ENCODE data around the gene RBM12.

DNA sequence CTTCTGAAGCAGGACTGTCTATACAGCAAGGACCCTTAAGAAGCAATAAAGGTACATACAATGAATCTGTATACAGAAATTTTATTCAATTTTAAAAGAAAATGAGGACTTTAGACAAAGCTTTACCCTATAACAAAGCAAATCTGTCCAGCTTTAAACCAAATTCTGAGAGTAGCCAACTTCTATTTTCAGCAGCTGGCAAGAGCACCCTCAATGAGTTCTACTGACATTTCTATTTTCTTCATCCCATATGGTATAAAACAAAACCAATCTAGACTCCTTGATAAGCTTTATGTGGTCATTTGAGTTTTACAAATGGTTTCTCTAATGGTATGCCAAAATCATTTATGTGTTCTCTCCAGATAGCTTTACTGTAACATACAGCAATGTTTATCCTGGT, 12.7 kb downstream of the RBM12 start:
- TF ChIP-seq, protein P1, sequence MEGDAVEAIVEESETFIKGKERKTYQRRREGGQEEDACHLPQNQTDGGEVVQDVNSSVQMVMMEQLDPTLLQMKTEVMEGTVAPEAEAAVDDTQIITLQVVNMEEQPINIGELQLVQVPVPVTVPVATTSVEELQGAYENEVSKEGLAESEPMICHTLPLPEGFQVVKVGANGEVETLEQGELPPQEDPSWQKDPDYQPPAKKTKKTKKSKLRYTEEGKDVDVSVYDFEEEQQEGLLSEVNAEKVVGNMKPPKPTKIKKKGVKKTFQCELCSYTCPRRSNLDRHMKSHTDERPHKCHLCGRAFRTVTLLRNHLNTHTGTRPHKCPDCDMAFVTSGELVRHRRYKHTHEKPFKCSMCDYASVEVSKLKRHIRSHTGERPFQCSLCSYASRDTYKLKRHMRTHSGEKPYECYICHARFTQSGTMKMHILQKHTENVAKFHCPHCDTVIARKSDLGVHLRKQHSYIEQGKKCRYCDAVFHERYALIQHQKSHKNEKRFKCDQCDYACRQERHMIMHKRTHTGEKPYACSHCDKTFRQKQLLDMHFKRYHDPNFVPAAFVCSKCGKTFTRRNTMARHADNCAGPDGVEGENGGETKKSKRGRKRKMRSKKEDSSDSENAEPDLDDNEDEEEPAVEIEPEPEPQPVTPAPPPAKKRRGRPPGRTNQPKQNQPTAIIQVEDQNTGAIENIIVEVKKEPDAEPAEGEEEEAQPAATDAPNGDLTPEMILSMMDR (conservative IDR thresholded peaks at IDR 0.05): no peak
- no peak for TF ChIP-seq ZFX (IDR thresholded peaks at IDR 0.05)

Measured in C4-2B (cell line).